Astrocyte (in vitro differentiated cells and primary cell): ENCODE data around the gene AGTR1.

Source experiments
- EZH2 ChIP-seq: IDR thresholded peaks from 2 replicates; pipeline ENCODE4 v1.6.1; 2012; ENCODE audit warnings: mild to moderate bottlenecking, low read length, inconsistent platforms; ENCODE audit not compliant: insufficient read depth
- TF ChIP-seq, protein P1 (sequence below): IDR thresholded peaks from 2 replicates; pipeline ENCODE4 v1.5.1; 2011; ENCODE audit warnings: low read depth, mild to moderate bottlenecking, inconsistent platforms, low read length, moderate library complexity; ENCODE audit not compliant: insufficient read depth

- TF ChIP-seq, protein P1, sequence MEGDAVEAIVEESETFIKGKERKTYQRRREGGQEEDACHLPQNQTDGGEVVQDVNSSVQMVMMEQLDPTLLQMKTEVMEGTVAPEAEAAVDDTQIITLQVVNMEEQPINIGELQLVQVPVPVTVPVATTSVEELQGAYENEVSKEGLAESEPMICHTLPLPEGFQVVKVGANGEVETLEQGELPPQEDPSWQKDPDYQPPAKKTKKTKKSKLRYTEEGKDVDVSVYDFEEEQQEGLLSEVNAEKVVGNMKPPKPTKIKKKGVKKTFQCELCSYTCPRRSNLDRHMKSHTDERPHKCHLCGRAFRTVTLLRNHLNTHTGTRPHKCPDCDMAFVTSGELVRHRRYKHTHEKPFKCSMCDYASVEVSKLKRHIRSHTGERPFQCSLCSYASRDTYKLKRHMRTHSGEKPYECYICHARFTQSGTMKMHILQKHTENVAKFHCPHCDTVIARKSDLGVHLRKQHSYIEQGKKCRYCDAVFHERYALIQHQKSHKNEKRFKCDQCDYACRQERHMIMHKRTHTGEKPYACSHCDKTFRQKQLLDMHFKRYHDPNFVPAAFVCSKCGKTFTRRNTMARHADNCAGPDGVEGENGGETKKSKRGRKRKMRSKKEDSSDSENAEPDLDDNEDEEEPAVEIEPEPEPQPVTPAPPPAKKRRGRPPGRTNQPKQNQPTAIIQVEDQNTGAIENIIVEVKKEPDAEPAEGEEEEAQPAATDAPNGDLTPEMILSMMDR: no peak
- TF ChIP-seq EZH2: no peak
These were observed 7.6 kb downstream of the AGTR1 start for GRCh38 chr3:148705314-148705713.
